ENCODE data around the gene NMRK2.
"Not testable (repeated sequence)": the region's sequence is repeated elsewhere in the genome, so short reads cannot be mapped to it uniquely, and the experiment has no call there.

The NMRK2 gene, protein sequence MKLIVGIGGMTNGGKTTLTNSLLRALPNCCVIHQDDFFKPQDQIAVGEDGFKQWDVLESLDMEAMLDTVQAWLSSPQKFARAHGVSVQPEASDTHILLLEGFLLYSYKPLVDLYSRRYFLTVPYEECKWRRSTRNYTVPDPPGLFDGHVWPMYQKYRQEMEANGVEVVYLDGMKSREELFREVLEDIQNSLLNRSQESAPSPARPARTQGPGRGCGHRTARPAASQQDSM

DNA sequence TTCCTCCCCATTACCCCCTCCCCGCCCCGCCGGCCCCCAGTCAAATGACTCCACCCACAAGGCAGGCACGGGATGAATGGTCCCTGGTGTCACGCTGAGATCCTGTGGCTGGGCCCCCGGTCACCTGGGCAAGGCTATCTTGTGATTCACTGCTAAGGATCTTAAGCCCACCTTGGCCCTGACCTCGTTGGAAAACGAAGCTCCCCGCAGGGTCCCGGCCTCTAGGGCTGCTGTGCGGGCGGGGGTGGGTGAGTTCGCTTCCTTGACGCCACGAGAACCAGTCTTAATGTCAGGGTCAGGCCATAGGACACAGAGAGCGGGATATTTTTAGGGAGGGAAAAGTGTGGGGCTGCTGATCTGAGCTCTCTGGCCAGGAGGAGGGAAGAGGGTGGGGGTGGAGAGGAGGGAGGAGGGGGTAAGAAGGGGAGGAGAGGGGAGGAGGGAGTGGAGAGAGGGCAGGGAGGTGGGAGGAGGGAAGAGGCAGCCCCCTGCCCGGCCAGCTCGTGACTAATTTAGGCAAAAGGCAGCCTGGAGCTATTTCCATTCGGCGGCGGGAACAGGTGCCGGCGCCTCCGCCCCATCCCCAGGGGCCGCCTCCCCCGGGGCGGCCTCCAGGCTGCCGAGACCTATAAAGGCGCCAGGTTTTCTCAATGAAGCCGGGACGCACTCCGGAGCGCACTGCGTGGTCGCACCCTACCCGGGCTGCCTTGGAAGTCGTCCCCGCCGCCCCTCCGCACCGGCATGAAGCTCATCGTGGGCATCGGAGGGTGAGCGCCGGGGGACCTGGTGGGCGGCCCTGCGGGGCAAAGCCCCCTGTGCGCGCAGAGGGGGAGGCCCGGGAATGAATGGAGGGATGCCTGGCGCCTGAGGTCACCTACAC, at the start of gene NMRK2:
TSS of gene NMRK2 (plus strand) at position 139 of the 880 bp plus-strand sequence. CDS start at position 742, 603 bp downstream.
- DNase-seq, result no peak

DNA sequence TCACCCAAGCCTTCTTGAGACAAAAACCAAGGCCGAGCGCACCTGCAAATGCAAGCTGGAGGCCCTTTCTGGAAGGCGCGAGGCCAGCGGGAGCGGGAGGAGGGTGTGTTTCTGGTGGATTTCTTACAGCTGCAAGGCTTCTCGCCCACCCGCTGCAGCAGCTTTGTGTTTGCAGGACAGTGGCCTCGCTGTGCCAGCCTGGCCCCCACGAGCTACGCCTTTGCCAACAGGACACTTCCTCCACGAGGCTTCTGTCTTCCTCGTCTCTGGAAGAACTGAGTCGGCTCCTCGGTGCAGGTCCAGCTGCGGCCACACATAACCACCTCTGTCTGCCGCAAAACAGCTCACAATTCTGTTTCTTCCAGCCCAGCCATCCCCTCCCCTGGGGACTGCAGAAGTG, 42.3 kb upstream of the NMRK2 start:
- DNase-seq, result no peak

DNA sequence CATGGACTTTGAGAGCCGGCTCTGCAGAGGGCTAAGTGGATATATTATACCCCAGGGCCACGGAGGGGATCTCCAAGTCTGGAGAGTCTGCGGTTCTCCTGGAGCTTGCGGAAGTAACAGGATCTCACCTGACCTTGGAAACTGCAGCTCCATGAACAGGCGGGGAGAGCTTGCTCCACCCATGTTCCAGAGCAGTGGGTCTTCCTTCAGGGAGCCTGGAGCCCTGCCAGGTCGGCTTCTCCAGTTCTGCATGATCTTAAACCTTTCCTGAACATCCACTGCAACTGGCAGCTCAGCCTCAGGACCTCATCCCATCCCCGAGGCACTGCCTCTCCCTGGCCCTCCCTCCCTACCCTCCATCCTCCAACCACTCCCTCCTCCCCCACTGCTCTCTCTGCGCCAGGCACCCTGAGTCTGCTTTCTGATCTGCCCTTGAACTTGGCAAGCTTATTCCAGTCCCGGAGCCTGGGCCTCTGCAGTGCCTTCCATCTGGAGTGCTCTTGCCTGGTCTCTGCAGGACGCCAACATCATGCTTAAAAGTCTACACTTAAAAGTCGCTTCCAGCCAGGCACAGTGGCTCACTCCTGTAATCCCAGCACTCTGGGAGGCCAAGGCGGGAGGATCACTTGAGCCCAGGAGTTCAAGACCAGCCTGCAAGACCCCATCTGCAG, 39.2 kb upstream of the NMRK2 start:
- peak; percentile 47 for DNase-seq

DNA sequence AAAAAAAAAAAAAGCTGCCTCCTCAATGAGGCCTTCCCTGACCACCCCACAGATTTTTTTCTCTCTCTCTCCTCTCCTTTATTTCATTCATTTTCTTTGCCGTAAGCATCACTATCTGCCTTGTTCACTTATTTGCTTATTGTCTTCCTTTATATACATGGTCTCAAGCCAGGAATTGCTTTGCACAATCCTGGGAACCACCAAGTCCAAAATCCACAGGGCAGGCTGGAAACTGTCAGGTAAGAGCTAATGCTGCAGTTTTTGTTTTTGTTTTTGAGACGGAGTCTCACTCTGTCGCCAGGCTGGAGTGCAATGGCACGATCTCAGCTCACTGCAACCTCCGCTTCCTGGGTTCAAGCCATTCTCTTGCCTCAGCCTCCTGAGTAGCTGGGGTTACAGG, 37.9 kb upstream of the NMRK2 start:
- DNase-seq, result not testable (repeated sequence)

DNA sequence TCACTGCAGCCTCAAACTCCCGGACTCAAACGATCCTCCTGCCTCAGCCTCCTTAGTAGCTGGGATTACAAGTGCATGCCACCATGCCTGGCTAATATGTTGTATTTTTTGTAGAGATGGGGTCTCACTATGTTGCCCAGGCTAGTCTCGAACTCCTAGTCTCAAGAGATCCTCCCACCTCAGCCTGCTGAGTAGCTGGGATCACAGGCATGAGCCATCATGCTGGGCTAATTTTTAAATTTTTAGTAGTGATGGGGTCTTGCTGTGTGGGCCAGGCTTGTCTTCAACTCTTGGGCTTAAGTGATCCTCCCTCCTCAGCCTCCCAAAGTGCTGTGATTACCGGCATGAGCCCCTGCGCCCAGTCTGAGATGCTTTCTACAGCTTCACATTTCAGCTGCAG, 37.1 kb upstream of the NMRK2 start:
- DNase-seq, result no peak

DNA sequence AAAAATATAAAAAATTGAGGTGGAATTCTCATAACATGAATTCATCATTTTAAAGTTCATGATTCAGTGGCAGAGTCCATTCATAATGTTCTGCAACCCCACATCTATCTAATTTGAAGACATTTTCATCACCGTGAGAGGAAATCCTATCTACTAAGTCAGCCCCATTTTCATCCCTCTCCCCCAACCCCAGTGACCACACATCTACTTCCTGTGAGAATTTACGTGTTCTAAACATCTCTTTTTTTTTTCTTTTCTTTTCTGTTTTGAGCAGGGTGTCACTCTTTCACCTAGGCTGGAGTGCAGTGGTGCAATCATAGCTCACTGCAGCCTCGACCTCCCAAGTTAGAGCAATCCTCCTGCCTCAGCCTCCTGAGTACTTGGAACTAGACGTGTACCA, 34.9 kb upstream of the NMRK2 start:
- DNase-seq, result no peak

DNA sequence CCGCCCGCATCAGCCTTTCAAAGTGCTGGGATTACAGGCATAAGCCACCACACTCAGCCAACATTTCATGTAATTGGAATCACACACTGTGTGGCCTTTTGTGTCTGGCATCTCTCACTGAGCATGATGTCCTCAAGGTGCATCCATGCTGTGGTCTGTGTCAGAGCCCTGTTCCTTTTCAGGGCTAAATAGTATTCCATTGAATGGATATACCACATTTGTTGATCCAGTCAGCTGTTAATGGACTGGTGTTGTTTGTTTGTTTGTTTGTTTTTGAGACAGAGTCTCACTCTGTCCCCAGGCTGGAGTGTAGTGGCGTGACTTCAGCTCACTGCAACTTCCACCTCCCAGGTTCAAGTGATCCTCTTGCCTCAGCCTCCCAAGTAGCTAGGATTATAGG, 34.4 kb upstream of the NMRK2 start:
- DNase-seq, result no peak

DNA sequence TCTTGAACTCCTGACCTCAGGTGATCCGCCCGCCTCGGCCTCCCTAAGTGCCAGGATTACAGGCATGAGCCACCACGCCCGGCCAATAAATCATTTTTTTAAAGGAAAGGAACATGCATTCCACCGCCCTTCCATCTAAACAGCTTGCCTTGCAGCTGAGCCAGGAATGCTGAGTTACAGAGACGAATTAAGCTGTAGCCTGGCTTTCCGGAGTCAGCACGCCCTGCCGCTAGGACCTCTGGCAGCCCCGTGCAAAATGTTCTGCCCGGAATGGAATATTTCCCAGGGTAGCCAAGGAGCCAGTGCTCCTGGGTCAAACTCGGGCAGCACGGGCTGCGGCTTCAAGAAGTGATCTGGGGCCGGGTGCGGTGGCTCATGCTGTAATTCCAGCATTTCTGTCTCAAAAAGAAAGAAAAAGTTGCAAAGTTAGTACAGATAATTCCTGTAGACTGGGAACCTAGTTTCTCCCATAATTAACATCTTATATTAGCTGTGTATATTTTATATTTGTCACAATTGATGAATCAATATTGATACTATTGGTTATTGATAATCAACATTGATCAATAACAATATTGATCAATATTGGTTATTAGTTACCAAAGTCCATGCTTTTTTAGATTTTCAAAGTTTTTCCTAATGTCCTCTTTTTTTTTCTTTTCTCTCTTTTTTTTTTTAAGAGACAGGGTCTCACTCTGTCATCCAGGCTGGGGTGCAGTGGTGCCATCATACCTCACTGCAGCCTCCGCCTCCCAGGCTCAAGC, 33.2 kb upstream of the NMRK2 start:
- no peak for DNase-seq

DNA sequence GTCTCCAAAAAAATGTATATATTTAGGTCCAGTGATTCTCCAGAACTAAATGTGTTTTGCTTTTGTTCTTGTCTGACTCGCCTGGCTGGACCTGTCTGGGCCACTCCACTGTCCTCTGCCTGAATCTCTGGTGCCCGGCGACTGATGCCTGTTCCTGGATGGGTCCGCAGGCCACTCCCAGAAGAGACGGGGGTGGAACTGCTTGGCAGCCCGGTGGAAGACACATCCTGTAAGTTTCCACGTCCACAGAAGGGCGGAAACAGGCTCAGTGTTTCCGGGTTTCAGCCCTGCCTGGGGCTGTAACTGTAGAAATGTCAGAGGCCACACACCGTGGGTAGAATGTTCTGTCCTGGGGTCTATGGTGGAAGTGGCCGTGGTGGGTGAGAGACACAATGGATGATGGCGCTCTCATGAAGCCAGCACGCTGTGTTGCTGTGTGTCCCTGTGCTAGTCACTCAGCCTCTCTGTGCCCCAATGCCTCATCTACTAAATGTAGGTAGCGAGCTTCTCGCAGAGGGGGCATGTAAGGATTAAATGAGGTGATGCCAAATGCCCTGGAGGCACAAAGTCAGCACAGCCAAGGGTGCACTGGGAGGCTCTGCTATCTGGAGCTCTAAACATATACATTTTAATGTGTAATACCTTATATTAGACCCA, 30.4 kb upstream of the NMRK2 start:
- no peak for DNase-seq

DNA sequence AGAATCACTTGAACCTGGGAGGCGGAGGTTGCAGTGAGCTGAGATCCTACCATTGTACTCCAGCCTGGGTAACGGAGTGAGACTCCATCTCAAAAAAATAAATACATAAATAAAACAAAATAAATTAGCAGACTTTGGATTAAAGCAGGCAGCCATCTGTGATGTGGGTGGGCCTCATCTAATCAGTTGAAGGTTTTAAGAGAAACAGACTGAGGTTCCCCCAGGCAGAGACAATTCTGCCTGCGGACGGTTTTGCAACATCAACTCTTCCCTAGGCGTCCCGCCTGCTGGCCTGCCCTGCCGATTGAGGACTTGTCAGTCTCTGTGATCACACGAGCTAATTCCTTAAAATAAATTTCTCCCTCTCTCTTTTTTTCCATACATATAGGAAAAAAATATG, 28.6 kb upstream of the NMRK2 start:
- DNase-seq, result no peak

DNA sequence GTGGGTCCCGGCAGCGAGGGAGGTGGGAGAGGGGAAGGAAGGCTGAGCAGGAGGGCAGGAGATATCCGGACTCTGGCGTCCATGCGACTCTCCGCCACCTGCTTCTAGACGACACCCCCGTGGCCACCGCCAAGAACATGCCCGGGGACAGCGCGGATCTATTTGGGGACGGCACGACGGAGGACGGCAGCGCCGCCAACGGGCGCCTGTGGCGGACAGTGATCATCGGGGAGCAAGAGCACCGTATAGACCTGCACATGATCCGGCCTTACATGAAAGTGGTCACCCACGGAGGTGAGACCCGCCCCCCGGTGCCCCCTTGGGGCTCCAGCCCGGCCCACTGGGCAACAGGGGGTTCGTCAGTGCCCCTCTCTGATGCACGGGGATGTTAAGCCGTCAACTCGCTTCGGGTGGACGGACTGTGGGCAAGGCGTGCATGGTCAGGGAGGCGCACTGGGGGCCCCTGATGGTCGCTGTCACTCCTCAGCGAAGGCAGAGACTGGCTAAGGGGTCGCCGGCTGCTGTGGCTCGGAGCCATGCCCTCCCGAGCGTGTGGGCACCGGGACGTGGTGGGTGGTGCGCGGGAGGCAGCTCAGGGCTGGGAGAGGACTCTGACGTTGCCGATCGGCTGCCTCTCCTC, 25.1 kb upstream of the NMRK2 start:
- DNase-seq, result no peak

DNA sequence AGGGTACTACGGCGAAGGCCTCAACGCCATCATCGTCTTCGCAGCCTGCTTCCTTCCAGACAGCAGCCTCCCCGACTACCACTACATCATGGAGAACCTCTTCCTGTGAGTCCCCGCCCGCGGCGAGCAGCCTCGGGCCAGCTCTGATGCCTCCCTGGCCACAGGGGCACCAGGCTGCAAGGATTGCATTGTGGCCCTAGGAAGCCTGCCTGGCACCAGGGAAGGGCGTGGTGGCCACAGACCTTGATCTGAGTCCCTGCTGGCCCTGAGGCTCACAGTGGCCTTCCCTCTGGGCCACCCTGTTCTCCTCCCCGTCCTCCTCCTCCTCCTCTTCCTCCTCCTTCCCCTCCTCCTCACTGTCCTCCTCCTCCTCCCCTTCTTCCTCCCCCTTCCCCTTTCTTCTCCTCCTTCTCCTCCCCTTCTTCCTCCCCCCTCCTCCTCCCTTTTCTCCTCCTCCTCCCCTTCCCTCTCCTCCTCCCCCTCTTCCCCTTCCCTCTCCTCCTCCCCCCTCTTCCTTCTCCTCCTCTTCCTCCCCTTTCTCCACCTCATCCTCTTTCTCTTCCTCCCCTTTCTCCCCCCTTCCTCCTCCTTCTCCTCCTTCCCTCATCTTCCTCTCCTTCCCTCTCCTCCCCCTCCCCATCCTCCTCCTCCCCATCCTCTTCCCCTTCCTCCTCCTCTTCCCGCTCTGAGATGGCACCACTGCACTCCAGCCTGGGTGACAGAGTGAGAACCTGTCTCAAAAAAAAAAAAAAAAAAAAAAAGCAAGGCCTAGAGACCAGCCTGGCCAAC, 24.4 kb upstream of the NMRK2 start:
- no peak for DNase-seq

DNA sequence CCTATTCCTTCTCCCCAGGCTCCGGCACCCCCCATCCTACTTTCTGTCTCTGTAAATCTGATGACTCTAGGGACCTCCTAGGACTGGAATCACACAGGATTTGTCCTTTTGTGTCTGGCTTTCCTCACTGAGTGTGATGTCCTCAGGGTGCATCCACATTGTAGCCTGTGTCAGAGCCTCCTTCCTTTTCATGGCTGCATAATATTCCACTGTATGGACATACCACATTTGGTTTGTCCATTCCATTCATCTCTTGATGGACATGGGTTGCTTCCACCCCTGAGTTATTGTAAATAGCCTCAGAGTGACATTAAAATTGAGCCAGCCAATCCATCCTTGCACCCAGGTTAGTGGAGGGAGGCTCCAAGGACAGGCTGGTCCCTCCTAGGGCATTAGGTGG, 22.8 kb upstream of the NMRK2 start:
- DNase-seq, result no peak

DNA sequence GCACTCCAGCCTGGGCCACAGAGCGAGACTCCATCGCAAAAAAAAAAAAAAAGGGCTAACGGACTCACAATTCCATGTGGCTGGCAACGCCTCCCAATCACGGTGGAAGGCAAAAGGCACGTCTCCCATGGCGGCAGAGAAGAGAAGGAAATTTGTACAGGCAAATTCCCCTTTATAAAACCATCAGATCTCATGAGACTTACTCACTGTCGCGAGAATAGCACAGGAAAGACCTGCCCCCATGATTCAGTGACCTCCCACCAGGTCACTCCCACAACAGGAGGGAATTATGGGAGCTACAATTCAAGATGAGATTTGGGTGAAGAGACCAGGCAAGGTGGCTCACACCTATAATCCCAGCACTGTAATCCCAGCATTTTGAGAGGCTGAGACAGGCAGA, 18.7 kb upstream of the NMRK2 start:
- no peak for DNase-seq

DNA sequence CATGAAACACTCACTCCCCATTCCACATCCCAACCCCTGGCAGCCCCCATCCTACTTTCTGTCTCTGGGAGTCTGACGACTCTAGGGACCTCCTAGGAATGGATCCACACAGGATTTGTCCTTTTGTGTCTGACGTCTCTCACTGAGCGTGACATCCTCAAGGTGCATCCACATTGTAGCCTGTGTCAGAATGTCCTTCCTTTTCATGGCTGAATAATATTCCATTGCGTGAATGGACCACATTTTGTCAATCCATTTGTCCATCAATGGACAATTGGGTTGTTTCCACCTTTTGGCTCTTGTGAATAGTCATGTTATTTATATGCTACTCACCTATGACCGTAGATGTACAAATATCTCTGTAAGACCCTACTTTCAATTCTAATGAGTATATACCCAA, 16.8 kb upstream of the NMRK2 start:
- DNase-seq, result no peak

DNA sequence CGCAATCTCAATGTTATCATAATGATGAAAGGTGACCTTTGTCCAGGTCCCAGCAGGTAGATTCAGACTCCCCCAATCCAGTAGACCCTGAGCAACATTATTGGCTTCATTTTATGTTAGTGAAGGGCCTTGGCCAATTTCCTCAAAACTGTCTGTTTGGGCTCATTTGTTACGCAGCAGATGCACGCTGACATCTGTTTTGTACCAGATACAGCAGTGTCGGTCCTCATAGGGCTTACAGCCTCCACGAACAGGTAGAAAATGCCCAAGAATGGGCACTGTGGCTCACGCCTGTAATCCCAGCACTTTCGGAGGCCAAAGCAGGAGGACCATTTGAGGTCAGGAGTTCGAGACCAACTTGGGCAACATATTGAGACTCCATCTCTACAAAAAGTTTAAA, 13.1 kb upstream of the NMRK2 start:
- no peak for DNase-seq

DNA sequence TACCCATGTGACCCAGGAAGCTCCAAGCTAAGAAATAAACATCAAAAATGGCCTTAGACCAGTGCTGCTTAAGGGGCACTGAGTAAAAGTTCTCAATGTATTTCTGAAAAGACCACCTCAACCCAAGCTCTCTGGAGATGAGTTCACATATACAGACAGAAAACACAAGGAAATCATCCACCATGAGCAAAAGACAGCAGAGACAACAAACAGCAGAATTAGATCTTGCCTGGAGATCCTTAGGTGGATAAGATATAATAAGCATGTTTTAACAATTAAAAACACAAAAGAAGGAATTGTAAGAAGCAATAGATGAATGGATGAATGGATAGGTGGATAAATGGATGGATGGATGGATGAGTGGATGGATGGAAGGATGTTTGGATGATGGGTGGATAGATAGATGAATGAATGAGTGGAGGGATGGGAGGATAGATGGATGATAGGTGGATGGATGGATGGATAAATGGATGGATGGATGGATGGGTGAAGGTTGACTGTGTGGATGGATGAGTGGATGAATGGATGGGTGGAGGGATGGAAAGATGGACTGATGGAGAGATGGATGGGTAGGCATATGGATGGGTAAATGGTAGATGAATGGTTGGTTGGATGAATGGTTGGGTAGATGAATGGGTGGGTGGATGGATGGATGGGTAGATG, 9.6 kb upstream of the NMRK2 start:
- DNase-seq, result no peak

DNA sequence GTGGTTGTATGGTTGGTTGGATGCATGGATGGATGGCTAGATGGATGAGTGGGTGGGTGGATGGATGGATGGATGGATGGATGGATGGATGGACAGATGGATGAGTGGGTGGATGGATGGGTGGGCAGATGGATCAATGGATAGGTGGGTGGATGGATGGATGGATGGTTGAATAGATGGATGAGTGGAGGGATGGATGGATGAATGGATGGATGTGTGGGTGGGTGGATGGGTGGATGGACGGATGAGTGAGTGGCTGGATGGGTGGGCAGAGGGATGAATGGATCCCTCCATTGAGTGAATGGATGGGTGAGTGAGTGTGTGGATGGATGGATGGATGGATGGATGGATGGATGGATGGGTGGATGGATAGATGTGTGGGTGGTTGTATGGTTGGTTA, 9.0 kb upstream of the NMRK2 start:
- no peak for DNase-seq

DNA sequence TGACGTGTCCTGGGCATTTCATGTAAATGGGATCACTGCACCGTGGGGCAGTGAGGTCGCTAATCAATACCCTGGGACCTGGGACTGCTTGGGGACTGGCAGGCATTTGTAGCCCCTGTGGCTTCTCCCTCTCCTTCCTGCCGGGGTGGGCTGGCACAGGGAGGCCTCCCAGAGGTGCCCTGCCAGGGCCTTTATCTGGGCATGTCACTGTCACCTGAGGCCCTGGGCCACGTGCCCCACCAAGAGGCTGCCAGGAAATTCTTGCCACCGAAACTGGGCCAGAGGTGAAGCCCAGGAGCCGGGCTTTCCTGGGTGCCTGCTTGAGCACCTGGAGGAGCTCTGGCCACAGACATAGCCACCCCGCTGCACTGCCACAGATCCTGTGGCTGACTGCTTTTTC, 1.8 kb upstream of the NMRK2 start:
- DNase-seq, result no peak

DNA sequence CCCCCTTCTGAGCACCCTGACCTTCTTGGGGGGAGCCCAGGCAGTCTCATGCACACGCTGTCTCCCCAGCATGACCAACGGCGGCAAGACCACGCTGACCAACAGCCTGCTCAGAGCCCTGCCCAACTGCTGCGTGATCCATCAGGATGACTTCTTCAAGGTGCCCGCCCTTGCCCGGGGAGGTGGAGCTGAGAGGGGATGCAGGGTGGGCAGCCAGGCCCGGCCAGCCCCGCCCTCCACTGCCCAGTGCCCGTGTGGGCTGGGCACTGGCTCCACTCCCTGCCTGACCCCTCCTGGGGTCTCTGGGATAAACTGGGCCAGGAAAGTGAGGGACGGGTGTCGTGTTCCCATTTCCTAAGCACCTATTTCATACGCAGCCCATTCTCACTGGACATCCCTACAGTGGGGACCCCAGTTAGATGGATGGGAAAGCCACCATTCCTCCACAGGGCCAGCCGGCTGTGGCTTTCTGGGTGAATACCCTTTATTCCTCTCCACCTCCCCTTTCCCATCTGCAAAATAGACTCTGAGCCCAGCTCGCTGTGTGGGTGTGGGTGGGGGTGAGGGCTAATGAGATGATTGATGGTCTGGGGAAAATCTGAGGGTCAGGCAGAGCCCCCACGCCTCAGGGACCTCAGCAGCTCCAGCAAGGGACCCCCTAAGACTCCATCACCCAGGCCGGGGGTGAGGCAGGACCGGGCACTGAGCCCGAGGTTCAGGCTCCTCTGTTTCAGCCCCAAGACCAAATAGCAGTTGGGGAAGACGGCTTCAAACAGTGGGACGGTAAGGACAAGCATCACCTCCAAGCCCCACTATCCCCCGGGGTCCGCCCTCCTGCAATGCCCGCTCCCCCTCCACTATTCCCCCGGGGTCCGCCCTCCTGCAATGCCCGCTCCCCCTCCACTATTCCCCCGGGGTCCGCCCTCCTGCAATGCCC, 3.9 kb downstream of the NMRK2 start:
- no peak for DNase-seq

All from NCI-H2029 treated with DMSO at 0.1 percent for 48 hours (cell line).